ENCODE data around the gene MKS1.

GRCh38 chr17:58217766-58218165 lies 1.3 kb downstream of the MKS1 start:
- TF ChIP-seq, protein P1, sequence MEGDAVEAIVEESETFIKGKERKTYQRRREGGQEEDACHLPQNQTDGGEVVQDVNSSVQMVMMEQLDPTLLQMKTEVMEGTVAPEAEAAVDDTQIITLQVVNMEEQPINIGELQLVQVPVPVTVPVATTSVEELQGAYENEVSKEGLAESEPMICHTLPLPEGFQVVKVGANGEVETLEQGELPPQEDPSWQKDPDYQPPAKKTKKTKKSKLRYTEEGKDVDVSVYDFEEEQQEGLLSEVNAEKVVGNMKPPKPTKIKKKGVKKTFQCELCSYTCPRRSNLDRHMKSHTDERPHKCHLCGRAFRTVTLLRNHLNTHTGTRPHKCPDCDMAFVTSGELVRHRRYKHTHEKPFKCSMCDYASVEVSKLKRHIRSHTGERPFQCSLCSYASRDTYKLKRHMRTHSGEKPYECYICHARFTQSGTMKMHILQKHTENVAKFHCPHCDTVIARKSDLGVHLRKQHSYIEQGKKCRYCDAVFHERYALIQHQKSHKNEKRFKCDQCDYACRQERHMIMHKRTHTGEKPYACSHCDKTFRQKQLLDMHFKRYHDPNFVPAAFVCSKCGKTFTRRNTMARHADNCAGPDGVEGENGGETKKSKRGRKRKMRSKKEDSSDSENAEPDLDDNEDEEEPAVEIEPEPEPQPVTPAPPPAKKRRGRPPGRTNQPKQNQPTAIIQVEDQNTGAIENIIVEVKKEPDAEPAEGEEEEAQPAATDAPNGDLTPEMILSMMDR (IDR thresholded peaks at IDR 0.05; ENCODE audit: low read depth, low read length) = no peak
- TF ChIP-seq EZH2phosphoT487 (IDR thresholded peaks at IDR 0.05; ENCODE audit: low read depth) = no peak
